Activated CD8-positive, alpha-beta memory T cell treated with anti-CD3 and anti-CD28 coated beads for 24 hours (primary cell): Measurements from ENCODE around the gene RC3H2.

Experiments used
- DNase-seq: peaks from one replicate; pipeline ENCODE4 v3.0.0-alpha.2; 2020

The RC3H2 gene

DNA sequence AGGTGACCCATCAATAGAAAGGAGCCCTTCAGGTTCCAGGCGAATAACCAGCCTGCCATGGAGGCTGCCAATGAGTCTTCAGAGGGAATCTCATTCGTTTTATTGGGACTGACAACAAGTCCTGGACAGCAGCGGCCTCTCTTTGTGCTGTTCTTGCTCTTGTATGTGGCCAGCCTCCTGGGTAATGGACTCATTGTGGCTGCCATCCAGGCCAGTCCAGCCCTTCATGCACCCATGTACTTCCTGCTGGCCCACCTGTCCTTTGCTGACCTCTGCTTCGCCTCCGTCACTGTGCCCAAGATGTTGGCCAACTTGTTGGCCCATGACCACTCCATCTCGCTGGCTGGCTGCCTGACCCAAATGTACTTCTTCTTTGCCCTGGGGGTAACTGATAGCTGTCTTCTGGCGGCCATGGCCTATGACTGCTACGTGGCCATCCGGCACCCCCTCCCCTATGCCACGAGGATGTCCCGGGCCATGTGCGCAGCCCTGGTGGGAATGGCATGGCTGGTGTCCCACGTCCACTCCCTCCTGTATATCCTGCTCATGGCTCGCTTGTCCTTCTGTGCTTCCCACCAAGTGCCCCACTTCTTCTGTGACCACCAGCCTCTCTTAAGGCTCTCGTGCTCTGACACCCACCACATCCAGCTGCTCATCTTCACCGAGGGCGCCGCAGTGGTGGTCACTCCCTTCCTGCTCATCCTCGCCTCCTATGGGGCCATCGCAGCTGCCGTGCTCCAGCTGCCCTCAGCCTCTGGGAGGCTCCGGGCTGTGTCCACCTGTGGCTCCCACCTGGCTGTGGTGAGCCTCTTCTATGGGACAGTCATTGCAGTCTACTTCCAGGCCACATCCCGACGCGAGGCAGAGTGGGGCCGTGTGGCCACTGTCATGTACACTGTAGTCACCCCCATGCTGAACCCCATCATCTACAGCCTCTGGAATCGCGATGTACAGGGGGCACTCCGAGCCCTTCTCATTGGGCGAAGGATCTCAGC lies 104.8 kb downstream of the RC3H2 start, which contains the start of gene OR1K1:
Gene OR1K1 (plus strand): TSS at position 58 of the 995 bp plus-strand sequence. CDS start 0 bp downstream, at position 58.
- DNase-seq, result no peak

DNA sequence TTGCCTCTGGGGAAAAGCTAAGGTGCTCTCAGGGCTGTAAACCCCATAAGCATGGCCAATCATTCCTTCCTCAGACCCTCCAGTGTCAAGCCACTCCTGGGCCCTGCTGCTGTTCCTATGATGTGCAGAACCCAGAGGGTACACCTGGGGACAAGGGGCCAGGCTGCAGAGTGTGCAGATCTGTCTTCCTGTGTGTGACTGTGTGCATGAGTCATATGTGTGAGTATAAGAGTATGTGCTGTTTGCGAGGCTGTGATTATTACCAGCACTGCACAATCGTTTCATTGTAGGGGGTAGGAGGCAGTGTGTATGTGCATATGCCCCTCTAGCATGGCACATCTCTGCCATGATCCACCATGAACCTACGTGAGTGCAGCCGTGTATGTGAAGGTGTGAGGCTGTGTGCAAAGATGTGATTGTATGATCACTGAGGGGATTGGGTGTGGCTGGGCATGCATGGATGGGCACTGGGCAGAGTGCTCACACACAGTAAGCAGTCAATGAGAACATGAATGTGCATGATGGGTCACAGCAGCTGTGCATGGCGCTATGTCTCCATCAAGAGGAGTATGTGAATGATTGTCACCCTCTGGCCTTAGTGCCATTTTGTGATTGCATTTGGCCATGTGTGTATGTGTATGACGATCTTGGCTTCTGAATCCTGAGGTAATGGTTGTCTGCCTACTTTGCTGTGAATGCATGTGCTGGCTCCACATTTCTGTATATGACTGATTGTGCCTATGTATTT lies 107.7 kb downstream of the RC3H2 start:
- DNase-seq, result no peak
